BE2C (cell line): ENCODE measurements around the gene ARHGAP18.

Experiments
- DNase-seq: peaks from one replicate; pipeline ENCODE4 v3.0.0-alpha.2; 2020
- H3K27me3 ChIP-seq: fragments of 250-450 bp; sonication (Bioruptor Pico); 2 replicates; pipeline ENCODE4 v1.5.1; 2020; ENCODE audit warnings: mild to moderate bottlenecking
- H3K36me3 ChIP-seq: fragments of 250-450 bp; sonication (Bioruptor Pico); 2 replicates; pipeline ENCODE4 v1.5.1; 2020; ENCODE audit warnings: mild to moderate bottlenecking
- H3K4me1 ChIP-seq: fragments of 250-450 bp; sonication (Bioruptor Pico); 2 replicates; pipeline ENCODE4 v1.5.1; 2020
- H3K4me3 ChIP-seq: 2 replicates; pipeline ENCODE4 v1.5.1; 2011; ENCODE audit warnings: low read depth, low read length
- H3K9me3 ChIP-seq: fragments of 250-450 bp; sonication (Bioruptor Pico); 2 replicates; pipeline ENCODE4 v1.5.1; 2020
- CTCF ChIP-seq: IDR thresholded peaks from 2 replicates; pipeline ENCODE4 v1.5.1; 2012; ENCODE audit warnings: mild to moderate bottlenecking, low read depth, low read length

Gene ARHGAP18

GRCh38 chr6:129679275-129679674 is 30.7 kb downstream of the ARHGAP18 start:
- no peak for TF ChIP-seq CTCF
- Histone ChIP-seq H3K9me3 (no peaks in the 10 kb centered on the region), H3K36me3 (no peaks in the 10 kb centered on the region), H3K4me3 (no peak overlapping the region), H3K27me3 (no peaks in the 10 kb centered on the region), H3K4me1 (peaks cover 2% of the 10 kb centered on the region; the same call in 1 of the 2 replicates)
- no peak for DNase-seq

GRCh38 chr6:129678463-129678862 is 31.5 kb downstream of the ARHGAP18 start:
- H3K9me3 ChIP-seq, result no peaks in the 10 kb centered on the region
- no peaks in the 10 kb centered on the region for H3K36me3 ChIP-seq
- TF ChIP-seq CTCF, result no peak
- H3K4me1 ChIP-seq, result 0 out of 2 replicates have a peak, but pooled peaks cover 2% of the 10 kb centered on the region
- no peaks in the 10 kb centered on the region for H3K27me3 ChIP-seq
- no peak for DNase-seq
- H3K4me3 ChIP-seq, result no peak overlapping the region

DNA sequence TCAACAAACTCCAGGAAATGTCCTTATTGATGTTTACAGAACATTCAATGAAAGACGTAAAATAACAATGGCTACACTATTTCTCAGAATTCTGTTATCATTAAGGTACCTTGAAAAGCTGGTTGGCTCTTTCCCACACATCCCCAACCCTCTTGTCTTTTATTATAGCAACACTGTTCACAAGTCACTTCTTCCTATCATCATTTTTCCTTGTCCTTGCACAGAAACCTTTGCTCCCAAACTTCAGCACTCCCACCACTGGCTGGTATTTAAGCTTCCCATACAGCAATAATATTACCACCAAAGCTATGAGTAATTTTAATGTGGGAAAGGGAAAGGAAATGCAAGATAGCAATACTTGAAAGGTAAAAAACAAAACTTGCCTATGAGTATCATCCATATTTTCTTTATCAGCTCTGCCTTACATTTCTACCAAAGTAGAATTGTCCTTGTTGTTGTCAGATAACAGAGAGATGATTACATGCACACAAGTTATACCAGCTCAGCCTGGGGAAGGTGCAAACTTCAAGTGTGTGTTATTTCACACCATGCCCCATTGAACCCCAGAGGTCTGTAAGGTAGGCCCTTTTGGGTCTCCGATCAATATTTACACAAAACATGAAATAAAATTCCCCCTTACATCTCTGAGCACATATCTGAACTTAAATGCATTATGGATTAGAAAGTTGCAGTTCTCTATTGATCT is 32.2 kb downstream of the ARHGAP18 start:
- DNase-seq, result no peak
- TF ChIP-seq CTCF, result no peak
- Histone ChIP-seq H3K36me3 (no peaks in the 10 kb centered on the region), H3K9me3 (no peaks in the 10 kb centered on the region), H3K27me3 (no peaks in the 10 kb centered on the region), H3K4me3 (no peak overlapping the region), H3K4me1 (0 out of 2 replicates have a peak, but pooled peaks cover 2% of the 10 kb centered on the region)

GRCh38 chr6:129675669-129676472 is 34.1 kb downstream of the ARHGAP18 start:
- no peak for TF ChIP-seq CTCF
- Histone ChIP-seq H3K9me3 (no peaks in the 10 kb centered on the region), H3K4me3 (no peak overlapping the region), H3K4me1 (0 out of 2 replicates have a peak, but pooled peaks cover 2% of the 10 kb centered on the region), H3K36me3 (no peaks in the 10 kb centered on the region), H3K27me3 (no peaks in the 10 kb centered on the region)
- no peak for DNase-seq

DNA sequence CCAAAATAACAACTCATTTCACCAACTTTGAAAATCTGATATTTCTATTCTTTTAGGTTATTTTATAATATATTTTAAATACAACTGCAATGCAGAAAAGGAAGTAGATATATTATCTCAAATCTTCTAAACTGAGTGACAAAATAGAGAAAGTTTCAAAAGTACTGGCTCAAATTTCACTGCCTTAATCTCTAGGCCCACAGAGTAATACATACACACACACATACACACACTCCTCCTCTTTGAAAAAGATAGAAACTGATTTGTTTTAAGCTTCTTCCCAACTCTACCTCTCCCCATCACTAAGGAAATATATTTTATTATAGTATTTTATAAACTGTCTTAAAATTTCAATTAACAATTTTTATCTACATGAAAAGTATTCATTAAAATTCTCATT is 36.2 kb downstream of the ARHGAP18 start:
- DNase-seq, result no peak
- no peaks in the 10 kb centered on the region for H3K4me1 ChIP-seq
- H3K27me3 ChIP-seq, result no peaks in the 10 kb centered on the region
- H3K4me3 ChIP-seq, result no peak overlapping the region
- H3K36me3 ChIP-seq, result no peaks in the 10 kb centered on the region
- H3K9me3 ChIP-seq, result no peaks in the 10 kb centered on the region
- no peak for TF ChIP-seq CTCF
